Osteoblast (primary cell): ENCODE measurements around the gene CDC14A. TPM values are rescaled to one million over a fixed set of nuclear protein-coding genes. Genes with fewer than 3 reads are reported as not detected.

Source experiments
- DNase-seq: peaks from one replicate; pipeline ENCODE4 v3.0.0; 2011; ENCODE audit warnings: low spot score, mixed read lengths; ENCODE audit not compliant: insufficient read length; ENCODE audit errors: missing footprints
- H2AFZ ChIP-seq: 2 replicates; pipeline ENCODE4 v1.6.0; 2011; ENCODE audit warnings: mild to moderate bottlenecking, low read length
- H3K27ac ChIP-seq: 2 replicates; pipeline ENCODE4 v1.5.1; 2011; ENCODE audit warnings: mild to moderate bottlenecking, low read depth, low read length, moderate library complexity
- H3K27me3 ChIP-seq: 2 replicates; pipeline ENCODE4 v1.6.0; 2012; ENCODE audit warnings: mild to moderate bottlenecking, control low read depth, inconsistent platforms, low read length, moderate library complexity; ENCODE audit not compliant: insufficient read depth
- H3K36me3 ChIP-seq: 2 replicates; pipeline ENCODE4 v1.5.1; 2011; ENCODE audit warnings: mild to moderate bottlenecking, low read length, control low read depth, moderate library complexity; ENCODE audit not compliant: insufficient read depth
- H3K4me1 ChIP-seq: 2 replicates; pipeline ENCODE4 v1.5.1; 2011; ENCODE audit warnings: mild to moderate bottlenecking, low read length, control low read depth, moderate library complexity; ENCODE audit not compliant: insufficient read depth
- H3K4me2 ChIP-seq: 2 replicates; pipeline ENCODE4 v1.6.0; 2011; ENCODE audit warnings: mild to moderate bottlenecking, low read length; ENCODE audit not compliant: insufficient read depth
- H3K4me3 ChIP-seq: fragments of 200-600 bp; sonication (generic); 3 replicates; pipeline ENCODE4 v1.5.1; 2012; ENCODE audit warnings: mild to moderate bottlenecking, low read length, inconsistent platforms; ENCODE audit not compliant: insufficient read depth
- H3K79me2 ChIP-seq: 2 replicates; pipeline ENCODE4 v1.6.0; 2012; ENCODE audit warnings: mild to moderate bottlenecking, low read length, control low read depth, inconsistent platforms; ENCODE audit not compliant: insufficient read depth
- H3K9me3 ChIP-seq: 2 replicates; pipeline ENCODE4 v1.5.1; 2011; ENCODE audit warnings: low read depth, low read length, control low read depth
- H4K20me1 ChIP-seq: 2 replicates; pipeline ENCODE4 v1.6.0; 2012; ENCODE audit warnings: mild to moderate bottlenecking, low read length, control low read depth; ENCODE audit not compliant: insufficient read depth
- total RNA-seq: library from RNA; depleted of rRNA; stranded (reverse); fragments of >200 nt; gene quantifications from 2 replicates; pipeline ENCODE4 v1.2.3, GENCODE V29; 2012
- TF ChIP-seq, protein P1 (sequence below): IDR thresholded peaks from 2 replicates; pipeline ENCODE4 v1.5.1; 2011; ENCODE audit warnings: mild to moderate bottlenecking, low read depth, low read length, moderate library complexity; ENCODE audit errors: extremely low read depth

Gene CDC14A
- total RNA-seq, 1 donor: 6.9 TPM

DNA sequence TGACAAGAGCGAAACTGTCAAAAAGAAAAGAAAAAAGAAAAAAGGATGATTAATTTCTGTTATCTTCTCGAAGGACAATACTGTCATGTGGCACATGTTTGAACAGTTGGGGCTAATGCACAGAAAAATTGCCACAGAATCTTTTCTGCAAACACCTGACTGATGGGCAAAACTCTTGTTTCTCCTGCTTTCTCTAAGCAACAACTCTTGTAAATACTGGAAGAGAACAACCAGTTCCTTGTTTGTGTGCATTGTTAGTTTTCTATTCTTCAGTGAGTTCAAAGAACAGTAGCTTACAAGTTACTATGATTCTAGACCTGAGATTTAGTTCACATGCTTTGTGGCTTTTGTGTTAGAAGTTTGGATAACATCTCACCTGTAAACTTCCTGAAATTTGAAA lies 60.7 kb downstream of the CDC14A start:
- H3K9me3 ChIP-seq: no peaks in the 10 kb centered on the region
- no peak overlapping the region for H3K4me2 ChIP-seq
- no peak overlapping the region for H2AFZ ChIP-seq
- no peak overlapping the region for H3K27ac ChIP-seq
- H3K27me3 ChIP-seq: no peaks in the 10 kb centered on the region
- no peaks in the 10 kb centered on the region for H4K20me1 ChIP-seq
- no peaks in the 10 kb centered on the region for H3K36me3 ChIP-seq
- no peak for DNase-seq
- H3K4me3 ChIP-seq: no peak overlapping the region
- H3K4me1 ChIP-seq: no peaks in the 10 kb centered on the region
- H3K79me2 ChIP-seq: no peaks in the 10 kb centered on the region
- TF ChIP-seq, protein P1, sequence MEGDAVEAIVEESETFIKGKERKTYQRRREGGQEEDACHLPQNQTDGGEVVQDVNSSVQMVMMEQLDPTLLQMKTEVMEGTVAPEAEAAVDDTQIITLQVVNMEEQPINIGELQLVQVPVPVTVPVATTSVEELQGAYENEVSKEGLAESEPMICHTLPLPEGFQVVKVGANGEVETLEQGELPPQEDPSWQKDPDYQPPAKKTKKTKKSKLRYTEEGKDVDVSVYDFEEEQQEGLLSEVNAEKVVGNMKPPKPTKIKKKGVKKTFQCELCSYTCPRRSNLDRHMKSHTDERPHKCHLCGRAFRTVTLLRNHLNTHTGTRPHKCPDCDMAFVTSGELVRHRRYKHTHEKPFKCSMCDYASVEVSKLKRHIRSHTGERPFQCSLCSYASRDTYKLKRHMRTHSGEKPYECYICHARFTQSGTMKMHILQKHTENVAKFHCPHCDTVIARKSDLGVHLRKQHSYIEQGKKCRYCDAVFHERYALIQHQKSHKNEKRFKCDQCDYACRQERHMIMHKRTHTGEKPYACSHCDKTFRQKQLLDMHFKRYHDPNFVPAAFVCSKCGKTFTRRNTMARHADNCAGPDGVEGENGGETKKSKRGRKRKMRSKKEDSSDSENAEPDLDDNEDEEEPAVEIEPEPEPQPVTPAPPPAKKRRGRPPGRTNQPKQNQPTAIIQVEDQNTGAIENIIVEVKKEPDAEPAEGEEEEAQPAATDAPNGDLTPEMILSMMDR: no peak

DNA sequence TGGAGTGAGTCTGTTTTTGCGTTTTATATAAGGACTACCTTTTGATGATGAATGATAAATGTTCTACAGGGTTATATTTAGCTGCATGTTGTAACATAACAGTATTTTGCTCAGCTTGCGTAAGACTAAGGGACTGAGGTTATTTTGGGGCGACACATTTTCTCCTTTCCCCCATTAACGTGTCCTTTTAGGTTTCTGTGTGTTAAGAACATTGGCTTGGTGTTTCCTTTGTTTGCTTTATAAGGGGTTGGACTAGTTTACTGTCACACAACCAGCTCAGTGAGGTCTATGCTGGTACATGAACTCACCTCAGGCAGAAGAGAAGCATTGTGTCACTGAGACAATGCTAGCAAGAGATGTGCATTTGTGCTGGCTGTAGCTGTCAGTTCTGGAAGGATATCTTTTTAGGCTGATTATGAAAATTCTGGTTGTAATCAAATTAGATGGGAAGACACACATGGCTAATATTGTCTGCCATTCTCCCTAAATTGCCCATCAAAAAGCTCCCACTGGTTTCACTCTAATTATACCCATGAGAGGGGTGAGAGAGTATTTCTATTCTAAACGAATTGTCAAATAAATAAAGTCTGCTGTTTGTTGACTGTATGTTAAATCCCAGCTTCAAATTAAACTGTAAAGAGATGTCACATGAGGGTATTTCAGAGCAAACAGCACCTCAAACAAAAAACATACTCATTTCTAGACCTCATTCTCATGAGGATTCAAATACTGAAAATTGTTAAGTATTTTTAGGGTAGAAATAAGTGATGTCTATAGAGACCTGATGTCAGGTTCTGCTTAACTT lies 62.6 kb downstream of the CDC14A start:
- Histone ChIP-seq H3K4me2 (no peak overlapping the region), H3K4me1 (no peaks in the 10 kb centered on the region), H3K27ac (no peak overlapping the region), H4K20me1 (no peaks in the 10 kb centered on the region), H3K9me3 (no peaks in the 10 kb centered on the region), H3K4me3 (no peak overlapping the region), H2AFZ (no peak overlapping the region), H3K36me3 (no peaks in the 10 kb centered on the region), H3K79me2 (no peaks in the 10 kb centered on the region), H3K27me3 (no peaks in the 10 kb centered on the region)
- DNase-seq: no peak
- TF ChIP-seq, protein P1: no peak

DNA sequence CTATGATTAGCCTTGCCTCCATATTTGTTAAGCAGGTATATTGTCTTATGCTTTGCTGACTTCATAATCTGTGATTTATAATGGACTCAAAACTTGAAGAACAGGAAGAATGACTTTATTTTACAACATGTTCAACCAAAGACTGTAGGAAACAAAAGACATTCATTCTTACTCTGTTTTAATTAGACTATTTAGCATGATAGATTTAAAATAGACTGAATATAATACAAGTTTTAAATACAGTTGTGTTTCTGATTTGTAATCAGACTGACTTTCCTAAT lies 63.1 kb downstream of the CDC14A start:
- Histone ChIP-seq H3K9me3 (no peaks in the 10 kb centered on the region), H3K27ac (no peak overlapping the region), H3K27me3 (no peaks in the 10 kb centered on the region), H3K4me3 (no peak overlapping the region), H3K36me3 (no peaks in the 10 kb centered on the region), H2AFZ (no peak overlapping the region), H3K4me1 (no peaks in the 10 kb centered on the region), H3K79me2 (no peaks in the 10 kb centered on the region), H4K20me1 (no peaks in the 10 kb centered on the region), H3K4me2 (no peak overlapping the region)
- DNase-seq: no peak
- TF ChIP-seq, protein P1: no peak

DNA sequence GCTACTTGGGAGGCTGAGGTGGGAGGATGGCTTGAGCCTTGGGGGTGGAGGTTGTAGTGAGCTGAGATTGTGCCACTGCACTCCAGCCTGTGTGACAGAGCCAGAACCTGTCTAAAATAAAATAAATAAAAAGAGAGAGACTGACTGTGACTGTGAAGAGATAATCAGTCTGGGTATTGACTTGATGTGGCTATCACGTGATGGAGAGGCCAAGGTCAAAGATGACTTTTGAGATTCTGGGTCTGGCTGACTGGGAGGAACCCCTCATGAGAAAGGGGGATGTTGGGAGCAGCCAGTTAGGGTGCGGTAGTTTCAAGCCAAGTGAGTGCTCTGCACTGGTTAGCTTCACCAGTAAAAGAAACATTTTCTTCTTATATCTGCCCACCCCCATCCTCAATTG lies 66.8 kb downstream of the CDC14A start:
- H3K4me1 ChIP-seq: no peaks in the 10 kb centered on the region
- no peaks in the 10 kb centered on the region for H3K36me3 ChIP-seq
- H3K9me3 ChIP-seq: no peaks in the 10 kb centered on the region

More for the DNA sequence above, 66.8 kb downstream of the CDC14A start:
- Histone ChIP-seq H3K4me3 (no peak overlapping the region), H4K20me1 (no peaks in the 10 kb centered on the region), H3K27ac (no peak overlapping the region), H3K79me2 (no peaks in the 10 kb centered on the region), H3K4me2 (no peak overlapping the region), H2AFZ (no peak overlapping the region), H3K27me3 (no peaks in the 10 kb centered on the region)
- DNase-seq: no peak
- TF ChIP-seq, protein P1: no peak
